ENCODE data around the gene TRIAP1.

GRCh38 chr12:120474616-120474960, 28.4 kb upstream of the TRIAP1 start:
- TF ChIP-seq CTCF (IDR thresholded peaks at IDR 0.05 in 4 of 5, conservative IDR thresholded peaks at IDR 0.05 in 1 of 5) (no peak), POLR2A (IDR thresholded peaks at IDR 0.05) (no peak)
